ENCODE measurements around the gene LAYN.

DNA sequence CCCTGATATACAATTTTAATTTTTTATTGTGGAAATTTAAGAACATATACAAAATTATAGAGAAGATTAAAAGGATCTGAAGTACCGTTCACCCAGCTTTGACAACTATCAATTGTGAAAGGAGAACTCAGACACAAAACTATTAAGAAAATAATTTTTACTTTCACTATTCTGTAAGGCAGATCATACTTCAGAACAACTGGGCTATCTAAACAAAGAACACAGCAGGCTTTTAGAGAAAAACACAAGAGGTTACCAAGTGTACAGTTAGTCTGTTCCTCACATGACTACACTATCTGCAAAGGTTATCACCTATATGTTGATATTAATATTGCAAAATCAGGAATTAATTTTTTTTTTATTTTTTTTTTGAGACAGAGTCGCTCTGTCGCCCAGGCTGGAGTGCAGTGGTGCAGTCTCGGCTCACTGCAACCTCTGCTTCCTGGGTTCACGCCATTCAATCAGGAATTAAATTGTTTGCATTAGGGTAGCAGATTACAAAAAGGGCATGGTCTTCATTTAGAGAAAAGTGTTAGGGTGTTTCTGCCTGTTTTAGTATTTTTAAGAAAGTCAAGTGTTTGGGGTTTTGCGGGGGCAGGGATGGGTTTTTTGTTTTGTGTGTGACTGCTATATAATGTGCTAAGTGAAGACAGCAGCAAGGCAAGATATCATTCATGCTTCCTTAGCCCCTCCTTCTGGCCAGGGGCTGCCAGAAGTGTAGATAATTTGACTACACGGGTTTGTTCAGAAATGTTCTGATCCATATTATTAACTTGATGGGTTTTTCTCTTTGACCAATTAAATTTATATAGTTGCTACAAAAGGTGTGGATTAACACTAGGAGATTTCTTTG, 34.1 kb downstream of the LAYN start:
- TF ChIP-seq ISL1 (CRISPR knock-in tag; IDR thresholded peaks at IDR 0.05) (no peak), ZC3H10 (CRISPR knock-in tag; IDR thresholded peaks at IDR 0.05) (no peak), ZFP30 (CRISPR knock-in tag; IDR thresholded peaks at IDR 0.05) (no peak), PPARA (CRISPR knock-in tag; IDR thresholded peaks at IDR 0.05; ENCODE audit: borderline replicate concordance) (no peak), ZNF565 (CRISPR knock-in tag; conservative IDR thresholded peaks at IDR 0.05; ENCODE audit: low read depth) (no peak), TOX (CRISPR knock-in tag; IDR thresholded peaks at IDR 0.05; ENCODE audit: borderline replicate concordance) (no peak)
- TF ChIP-seq, protein P1, sequence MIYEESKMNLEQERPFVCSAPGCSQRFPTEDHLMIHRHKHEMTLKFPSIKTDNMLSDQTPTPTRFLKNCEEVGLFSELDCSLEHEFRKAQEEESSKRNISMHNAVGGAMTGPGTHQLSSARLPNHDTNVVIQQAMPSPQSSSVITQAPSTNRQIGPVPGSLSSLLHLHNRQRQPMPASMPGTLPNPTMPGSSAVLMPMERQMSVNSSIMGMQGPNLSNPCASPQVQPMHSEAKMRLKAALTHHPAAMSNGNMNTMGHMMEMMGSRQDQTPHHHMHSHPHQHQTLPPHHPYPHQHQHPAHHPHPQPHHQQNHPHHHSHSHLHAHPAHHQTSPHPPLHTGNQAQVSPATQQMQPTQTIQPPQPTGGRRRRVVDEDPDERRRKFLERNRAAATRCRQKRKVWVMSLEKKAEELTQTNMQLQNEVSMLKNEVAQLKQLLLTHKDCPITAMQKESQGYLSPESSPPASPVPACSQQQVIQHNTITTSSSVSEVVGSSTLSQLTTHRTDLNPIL (CRISPR knock-in tag; IDR thresholded peaks at IDR 0.05; ENCODE audit: low read depth) = no peak
